CD14-positive monocyte (primary cell): ENCODE measurements around the gene TPX2. TPM values are rescaled to one million over a fixed set of nuclear protein-coding genes. Genes with fewer than 3 reads are reported as not detected.
A peak's percentile ranks its signal among the peaks of the same experiment; 100 is the strongest.

Source experiments
- DNase-seq, 3 donors: peaks; one replicate each; pipeline ENCODE4 v3.0.0-alpha.2; 2011 to 2022
- H2AFZ ChIP-seq: 2 replicates; pipeline ENCODE4 v1.6.0; 2012; ENCODE audit warnings: mild to moderate bottlenecking, low read depth, low read length, inconsistent platforms; ENCODE audit not compliant: insufficient read depth, poor library complexity, severe bottlenecking
- H3K27ac ChIP-seq, 2 donors: 1 replicate in 1 of 2; 2 replicates in 1 of 2; pipeline ENCODE4 v1.5.1; 2012 to 2013; ENCODE audit warnings: low read length in 2 of 2, control low read depth in 1 of 2, inconsistent platforms in 1 of 2, low read depth in 1 of 2, mild to moderate bottlenecking in 1 of 2
- H3K27me3 ChIP-seq, 2 donors: one replicate each; pipeline versions ENCODE4 v1.6.0 to v1.6.1; 2011 to 2013; ENCODE audit warnings: low read length in 2 of 2; ENCODE audit not compliant: control insufficient read depth in 2 of 2, insufficient read depth in 2 of 2
- H3K36me3 ChIP-seq, 2 donors: replicated peaks in 1 of 2; 1 replicate in 1 of 2; 2 replicates in 1 of 2; pipeline versions ENCODE4 v1.5.1 to v1.6.1; 2012 to 2013; ENCODE audit warnings: low read length in 2 of 2, control low read depth in 1 of 2, inconsistent platforms in 1 of 2, mild to moderate bottlenecking in 1 of 2; ENCODE audit not compliant: insufficient read depth in 2 of 2, control insufficient read depth in 1 of 2
- H3K4me1 ChIP-seq, 2 donors: 1 replicate in 1 of 2; 2 replicates in 1 of 2; pipeline versions ENCODE4 v1.5.1 to v1.6.1; 2012 to 2013; ENCODE audit warnings: low read length in 2 of 2, control low read depth in 1 of 2, inconsistent platforms in 1 of 2, mild to moderate bottlenecking in 1 of 2, moderate library complexity in 1 of 2; ENCODE audit not compliant: insufficient read depth in 2 of 2, control insufficient read depth in 1 of 2
- H3K4me2 ChIP-seq: replicated peaks from 2 replicates; pipeline ENCODE3; 2012; ENCODE audit warnings: low read length, moderate library complexity, mild to moderate bottlenecking; ENCODE audit not compliant: poor library complexity, severe bottlenecking; ENCODE audit errors: extremely low read depth
- H3K4me3 ChIP-seq, 3 experiments: fragments of 200-600 bp in 1 of 3; sonication (generic) in 1 of 3; replicated peaks in 1 of 3; 1 replicate in 2 of 3; 2 replicates in 1 of 3; pipeline ENCODE4 v1.5.1; 2011 to 2013; ENCODE audit warnings: low read length in 3 of 3, mild to moderate bottlenecking in 3 of 3, control low read depth in 2 of 3, low read depth in 2 of 3, inconsistent platforms in 1 of 3, moderate library complexity in 1 of 3
- H3K79me2 ChIP-seq: 2 replicates; pipeline ENCODE4 v1.6.0; 2012; ENCODE audit warnings: mild to moderate bottlenecking, control low read depth, inconsistent platforms, low read length, moderate library complexity; ENCODE audit not compliant: insufficient read depth
- H3K9ac ChIP-seq: 2 replicates; pipeline ENCODE4 v1.6.0; 2017; ENCODE audit warnings: low read length, mild to moderate bottlenecking; ENCODE audit not compliant: insufficient read depth, poor library complexity, severe bottlenecking
- H3K9me3 ChIP-seq, 2 donors: replicated peaks in 1 of 2; 1 replicate in 1 of 2; 2 replicates in 1 of 2; pipeline versions ENCODE4 v1.5.1 to v1.6.1; 2012 to 2013; ENCODE audit warnings: low read length in 2 of 2, control low read depth in 1 of 2; ENCODE audit not compliant: control insufficient read depth in 1 of 2, insufficient read depth in 1 of 2
- H4K20me1 ChIP-seq: 2 replicates; pipeline ENCODE4 v1.6.0; 2012; ENCODE audit warnings: mild to moderate bottlenecking, low read length, control low read depth, moderate library complexity; ENCODE audit not compliant: insufficient read depth
- H3K27ac Mint-ChIP-seq, 7 donors: one replicate each; pipeline ENCODE4 v1.8.0; 2020; ENCODE audit warnings: mild to moderate bottlenecking in 7 of 7, mixed read lengths in 7 of 7, moderate library complexity in 6 of 7, inconsistent platforms in 2 of 7
- H3K27me3 Mint-ChIP-seq, 3 donors: one replicate each; pipeline ENCODE4 v1.8.0; 2021 to 2022; ENCODE audit warnings: low read depth in 3 of 3, mild to moderate bottlenecking in 3 of 3, mixed read lengths in 3 of 3, moderate library complexity in 3 of 3, inconsistent platforms in 1 of 3
- H3K36me3 Mint-ChIP-seq, 2 donors: one replicate each; pipeline ENCODE4 v1.8.0; 2020; ENCODE audit warnings: mixed read lengths in 2 of 2, inconsistent platforms in 1 of 2, mild to moderate bottlenecking in 1 of 2
- H3K4me1 Mint-ChIP-seq: one replicate; pipeline ENCODE4 v1.8.0; 2020; ENCODE audit warnings: mild to moderate bottlenecking, mixed read lengths
- H3K4me3 Mint-ChIP-seq, 2 donors: one replicate each; pipeline ENCODE4 v1.8.0; 2020; ENCODE audit warnings: mild to moderate bottlenecking in 2 of 2, mixed read lengths in 2 of 2, moderate library complexity in 1 of 2
- H3K9me3 Mint-ChIP-seq, 7 donors: one replicate each; pipeline ENCODE4 v1.8.0; 2020 to 2022; ENCODE audit warnings: mixed read lengths in 7 of 7, mild to moderate bottlenecking in 6 of 7, moderate library complexity in 6 of 7, inconsistent platforms in 2 of 7
- CTCF ChIP-seq: fragments of 200-600 bp; IDR thresholded peaks from one replicate; pipeline ENCODE4 v1.8.0; 2022; ENCODE audit warnings: antibody characterized with exemption, mild to moderate bottlenecking
- WGBS: methylation state at CpG from one replicate; pipeline ENCODE4 v1.1.5; 2013; ENCODE audit warnings: missing lambda C conversion rate; ENCODE audit not compliant: insufficient coverage; 5-methylcytosine and 5-hydroxymethylcytosine counted together
- intact Hi-C, 2 donors: fragments of 100-400 bp; cut with micrococcal nuclease; formaldehyde crosslinking; loops; one replicate each; pipeline versions ENCODE4 v1.15.0 to v1.15.1; 2023
- polyA plus RNA-seq, 3 donors: library from polyadenylated mRNA; depleted of rRNA in 1 of 3; unstranded in 2 of 3; stranded (reverse) in 1 of 3; fragments of 300-500 nt in 2 of 3; fragments of >200 nt in 1 of 3; fragmentation: Illumina TruSeq in 2 of 3; gene quantifications; 1 replicate in 2 of 3; 2 replicates in 1 of 3; pipeline ENCODE4 v1.2.3, GENCODE V29; 2012 to 2021
- small RNA-seq: library from RNA; depleted of rRNA; stranded (forward); fragments of <200 nt; gene quantifications from one replicate; pipeline ENCODE3, GENCODE V24; 2012; ENCODE audit warnings: low read depth; ENCODE audit not compliant: insufficient read length

TPX2 gene
- polyA plus RNA-seq, 3 donors: 0.06 TPM; not detected in 2

GRCh38 chr20:31848088-31848999, 109.3 kb downstream of the TPX2 start:
- H3K9me3 Mint-ChIP-seq: peaks cover 0 to 2% (median 0%) of the 10 kb centered on the region in 7 donors
- Histone ChIP-seq H4K20me1 (no peaks in the 10 kb centered on the region), H3K27ac (no peak overlapping the region), H3K4me1 (no peaks in the 10 kb centered on the region), H3K4me3 (no peak overlapping the region), H2AFZ (no peak overlapping the region), H3K36me3 (no peaks in the 10 kb centered on the region), H3K9ac (no peak overlapping the region), H3K27me3 (peaks cover 0 to 18% of the 10 kb centered on the region in 2 donors), H3K9me3 (no peaks in the 10 kb centered on the region), H3K79me2 (no peaks in the 10 kb centered on the region), H3K4me2 (no peak overlapping the region)
- TF ChIP-seq CTCF: no peak
- WGBS: 76% methylated on average over 26 of the region's 32 CpGs
- H3K27ac Mint-ChIP-seq: no peak overlapping the region
- intact Hi-C loops: no loop called here
- H3K4me3 Mint-ChIP-seq: peak overlapping the region in 1 of 2 donors; percentile 39
- no peak for DNase-seq
- H3K27me3 Mint-ChIP-seq: peaks cover 18 to 28% (median 23%) of the 10 kb centered on the region in 3 donors
- H3K4me1 Mint-ChIP-seq: no peaks in the 10 kb centered on the region
- no peaks in the 10 kb centered on the region for H3K36me3 Mint-ChIP-seq

DNA sequence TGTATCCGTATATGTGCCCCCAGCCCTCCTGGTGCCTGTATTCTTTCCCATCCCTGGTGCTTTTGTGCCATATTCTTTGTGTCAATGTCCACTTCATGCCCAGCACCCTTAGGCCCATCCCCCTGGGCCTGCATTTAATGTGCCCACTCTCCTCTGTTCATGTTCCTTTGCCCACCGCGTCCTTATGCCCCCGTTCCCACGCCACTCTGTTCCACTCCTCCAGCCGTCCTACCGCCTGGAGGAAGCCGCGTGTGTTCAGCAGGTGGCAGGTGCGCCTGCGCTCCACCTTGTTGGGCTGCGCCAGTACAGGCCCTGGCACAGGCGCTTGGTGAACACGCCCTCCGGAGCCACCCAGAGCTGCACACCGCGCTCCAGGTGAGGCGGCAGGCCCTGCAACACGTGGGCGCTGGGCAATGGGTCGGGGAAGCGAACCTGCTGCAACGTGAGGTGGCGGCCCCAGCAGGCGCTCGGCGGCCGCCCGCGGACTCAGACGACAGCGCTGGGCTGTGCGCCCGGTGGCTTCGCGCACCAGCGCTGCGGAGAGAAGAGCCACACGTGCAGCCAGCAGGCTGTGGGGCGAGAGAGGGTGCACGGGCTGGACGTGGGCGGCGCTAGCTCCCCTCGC, 110.3 kb downstream of the TPX2 start:
- whole genome bisulfite sequencing: 53% methylated on average over 36 of the region's 45 CpGs
- H3K27ac Mint-ChIP-seq: no peak overlapping the region

More for the DNA sequence above, 110.3 kb downstream of the TPX2 start:
- no peaks in the 10 kb centered on the region for H3K9me3 ChIP-seq
- no peaks in the 10 kb centered on the region for H4K20me1 ChIP-seq
- H3K4me1 Mint-ChIP-seq: no peaks in the 10 kb centered on the region
- peaks cover 0 to 2% (median 0%) of the 10 kb centered on the region in 7 donors for H3K9me3 Mint-ChIP-seq
- H2AFZ ChIP-seq: no peak overlapping the region
- no peak overlapping the region for H3K4me3 ChIP-seq
- no peak for TF ChIP-seq CTCF
- intact Hi-C loops: no loop called here
- no peak for DNase-seq
- no peak overlapping the region for H3K4me2 ChIP-seq
- peak overlapping the region in 1 of 2 donors; percentile 17 for H3K4me3 Mint-ChIP-seq
- H3K36me3 ChIP-seq: no peaks in the 10 kb centered on the region
- no peak overlapping the region for H3K9ac ChIP-seq
- H3K36me3 Mint-ChIP-seq: no peaks in the 10 kb centered on the region
- H3K79me2 ChIP-seq: no peaks in the 10 kb centered on the region
- H3K27me3 Mint-ChIP-seq: peaks cover 19 to 28% (median 23%) of the 10 kb centered on the region in 3 donors
- no peak overlapping the region for H3K27ac ChIP-seq
- no peaks in the 10 kb centered on the region for H3K4me1 ChIP-seq
- H3K27me3 ChIP-seq: peaks cover 0 to 18% of the 10 kb centered on the region in 2 donors

Small RNA genes lying within 50 kb of the gene (small RNA-seq; reads per million reads assigned to genes)
- gene AL160175.1: not detected

Other genes with a start within 250 kb of the TPX2 start
- gene HM13, start 224.8 kb upstream of the TPX2 start, polyA plus RNA-seq: 100 to 1,000 TPM; 199 to 329 (median 320) TPM
- gene ID1, start 134.0 kb upstream of the TPX2 start, polyA plus RNA-seq: 100 to 1,000 TPM in 1 of 3 donors, 10 to 100 TPM in 1, 1 to 10 TPM in 1; 3.9 to 129 (median 12.5) TPM
- gene COX4I2, start 101.4 kb upstream of the TPX2 start, polyA plus RNA-seq: not detected
- 10 to 100 TPM; 12.4 to 16.8 (median 14.3) TPM for gene BCL2L1, start 16.4 kb upstream of the TPX2 start, polyA plus RNA-seq
- gene MYLK2, start 80.1 kb downstream of the TPX2 start, polyA plus RNA-seq: not detected
- gene FOXS1, start 106.3 kb downstream of the TPX2 start, polyA plus RNA-seq: not detected
- not detected for gene DUSP15, start 131.2 kb downstream of the TPX2 start, polyA plus RNA-seq
- gene TTLL9, start 131.3 kb downstream of the TPX2 start, polyA plus RNA-seq: under 1 TPM in 1 of 3 donors, not detected in 2; 0.21 TPM
- gene PDRG1, start 212.8 kb downstream of the TPX2 start, polyA plus RNA-seq: 1 to 10 TPM; 3.5 to 4.4 (median 3.7) TPM
- gene XKR7, start 228.9 kb downstream of the TPX2 start, polyA plus RNA-seq: under 1 TPM in 2 of 3 donors, not detected in 1; 0.02 to 0.43 TPM